Prostate gland (tissue), 2 donors: Measurements from ENCODE around the gene SETD6.

ENCODE experiments used
- POLR2A ChIP-seq: fragments of 450-650 bp; IDR thresholded peaks from one replicate; pipeline ENCODE4 v1.6.1; 2016; ENCODE audit warnings: antibody characterized with exemption, mild to moderate bottlenecking
- POLR2AphosphoS5 ChIP-seq: sonication (generic); formaldehyde crosslinking; IDR thresholded peaks from one replicate; pipeline ENCODE4 v1.6.1; 2017; ENCODE audit warnings: antibody characterized with exemption
- TF ChIP-seq, protein P1 (sequence below), 4 experiments: fragments of 200-600 bp in 2 of 4; fragments of 450-650 bp in 2 of 4; sonication (generic) in 2 of 4; IDR thresholded peaks; 1 replicate in 3 of 4; 2 replicates in 1 of 4; pipeline ENCODE4 v1.5.1; 2016 to 2019; ENCODE audit warnings: antibody characterized with exemption in 4 of 4, mild to moderate bottlenecking in 2 of 4, moderate library complexity in 2 of 4

- TF ChIP-seq, protein P1, sequence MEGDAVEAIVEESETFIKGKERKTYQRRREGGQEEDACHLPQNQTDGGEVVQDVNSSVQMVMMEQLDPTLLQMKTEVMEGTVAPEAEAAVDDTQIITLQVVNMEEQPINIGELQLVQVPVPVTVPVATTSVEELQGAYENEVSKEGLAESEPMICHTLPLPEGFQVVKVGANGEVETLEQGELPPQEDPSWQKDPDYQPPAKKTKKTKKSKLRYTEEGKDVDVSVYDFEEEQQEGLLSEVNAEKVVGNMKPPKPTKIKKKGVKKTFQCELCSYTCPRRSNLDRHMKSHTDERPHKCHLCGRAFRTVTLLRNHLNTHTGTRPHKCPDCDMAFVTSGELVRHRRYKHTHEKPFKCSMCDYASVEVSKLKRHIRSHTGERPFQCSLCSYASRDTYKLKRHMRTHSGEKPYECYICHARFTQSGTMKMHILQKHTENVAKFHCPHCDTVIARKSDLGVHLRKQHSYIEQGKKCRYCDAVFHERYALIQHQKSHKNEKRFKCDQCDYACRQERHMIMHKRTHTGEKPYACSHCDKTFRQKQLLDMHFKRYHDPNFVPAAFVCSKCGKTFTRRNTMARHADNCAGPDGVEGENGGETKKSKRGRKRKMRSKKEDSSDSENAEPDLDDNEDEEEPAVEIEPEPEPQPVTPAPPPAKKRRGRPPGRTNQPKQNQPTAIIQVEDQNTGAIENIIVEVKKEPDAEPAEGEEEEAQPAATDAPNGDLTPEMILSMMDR (IDR thresholded peaks at IDR 0.05): no peak
- TF ChIP-seq POLR2AphosphoS5: no peak
- no peak for TF ChIP-seq POLR2A
Observed at GRCh38 chr16:58563235-58563634, 47.9 kb downstream of the SETD6 start.
